Osteoblast (primary cell): ENCODE results near the gene METTL15. TPM values are rescaled to one million over a fixed set of nuclear protein-coding genes. Genes with fewer than 3 reads are reported as not detected.
A peak's percentile ranks its signal among the peaks of the same experiment; 100 is the strongest.

Source experiments
- DNase-seq: peaks from one replicate; pipeline ENCODE4 v3.0.0; 2011; ENCODE audit warnings: low spot score, mixed read lengths; ENCODE audit not compliant: insufficient read length; ENCODE audit errors: missing footprints
- H2AFZ ChIP-seq: 2 replicates; pipeline ENCODE4 v1.6.0; 2011; ENCODE audit warnings: mild to moderate bottlenecking, low read length
- H3K27ac ChIP-seq: 2 replicates; pipeline ENCODE4 v1.5.1; 2011; ENCODE audit warnings: mild to moderate bottlenecking, low read depth, low read length, moderate library complexity
- H3K27me3 ChIP-seq: 2 replicates; pipeline ENCODE4 v1.6.0; 2012; ENCODE audit warnings: mild to moderate bottlenecking, control low read depth, inconsistent platforms, low read length, moderate library complexity; ENCODE audit not compliant: insufficient read depth
- H3K36me3 ChIP-seq: 2 replicates; pipeline ENCODE4 v1.5.1; 2011; ENCODE audit warnings: mild to moderate bottlenecking, low read length, control low read depth, moderate library complexity; ENCODE audit not compliant: insufficient read depth
- H3K4me1 ChIP-seq: 2 replicates; pipeline ENCODE4 v1.5.1; 2011; ENCODE audit warnings: mild to moderate bottlenecking, low read length, control low read depth, moderate library complexity; ENCODE audit not compliant: insufficient read depth
- H3K4me2 ChIP-seq: 2 replicates; pipeline ENCODE4 v1.6.0; 2011; ENCODE audit warnings: mild to moderate bottlenecking, low read length; ENCODE audit not compliant: insufficient read depth
- H3K4me3 ChIP-seq: fragments of 200-600 bp; sonication (generic); 3 replicates; pipeline ENCODE4 v1.5.1; 2012; ENCODE audit warnings: mild to moderate bottlenecking, low read length, inconsistent platforms; ENCODE audit not compliant: insufficient read depth
- H3K79me2 ChIP-seq: 2 replicates; pipeline ENCODE4 v1.6.0; 2012; ENCODE audit warnings: mild to moderate bottlenecking, low read length, control low read depth, inconsistent platforms; ENCODE audit not compliant: insufficient read depth
- H3K9me3 ChIP-seq: 2 replicates; pipeline ENCODE4 v1.5.1; 2011; ENCODE audit warnings: low read depth, low read length, control low read depth
- H4K20me1 ChIP-seq: 2 replicates; pipeline ENCODE4 v1.6.0; 2012; ENCODE audit warnings: mild to moderate bottlenecking, low read length, control low read depth; ENCODE audit not compliant: insufficient read depth
- CTCF ChIP-seq: IDR thresholded peaks from 2 replicates; pipeline ENCODE4 v1.5.1; 2011; ENCODE audit warnings: mild to moderate bottlenecking, low read depth, low read length, moderate library complexity; ENCODE audit errors: extremely low read depth
- total RNA-seq: library from RNA; depleted of rRNA; stranded (reverse); fragments of >200 nt; gene quantifications from 2 replicates; pipeline ENCODE4 v1.2.3, GENCODE V29; 2012

METTL15 gene
- total RNA-seq, 1 donor = 13.4 TPM

DNA sequence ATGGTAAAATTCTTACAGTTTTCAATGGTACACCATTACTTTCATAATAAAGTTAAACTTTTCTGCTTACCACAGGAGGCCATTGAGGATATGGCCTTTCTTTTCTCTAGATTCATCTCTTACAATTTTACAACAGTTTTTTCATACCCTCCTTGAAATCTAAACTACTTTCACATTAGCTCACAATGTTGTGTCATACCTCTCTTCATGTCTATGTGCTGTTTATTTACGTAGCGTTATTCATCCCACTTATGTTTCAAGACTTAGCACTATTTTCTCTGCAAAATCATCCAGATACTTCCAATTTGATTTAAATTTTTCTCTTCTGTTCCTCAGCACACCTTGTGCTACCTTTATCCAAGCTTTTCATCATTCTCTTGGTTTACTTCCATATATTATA lies 123.3 kb downstream of the METTL15 start:
- Histone ChIP-seq H4K20me1 (no peaks in the 10 kb centered on the region), H3K4me2 (peak overlapping the region; percentile 40), H2AFZ (no peak overlapping the region), H3K4me1 (peaks cover 28% of the 10 kb centered on the region), H3K4me3 (no peak overlapping the region), H3K27ac (peak overlapping the region; percentile 59), H3K9me3 (no peaks in the 10 kb centered on the region), H3K36me3 (no peaks in the 10 kb centered on the region), H3K79me2 (peaks cover 3% of the 10 kb centered on the region), H3K27me3 (no peaks in the 10 kb centered on the region)
- DNase-seq = no peak
- no peak for TF ChIP-seq CTCF

DNA sequence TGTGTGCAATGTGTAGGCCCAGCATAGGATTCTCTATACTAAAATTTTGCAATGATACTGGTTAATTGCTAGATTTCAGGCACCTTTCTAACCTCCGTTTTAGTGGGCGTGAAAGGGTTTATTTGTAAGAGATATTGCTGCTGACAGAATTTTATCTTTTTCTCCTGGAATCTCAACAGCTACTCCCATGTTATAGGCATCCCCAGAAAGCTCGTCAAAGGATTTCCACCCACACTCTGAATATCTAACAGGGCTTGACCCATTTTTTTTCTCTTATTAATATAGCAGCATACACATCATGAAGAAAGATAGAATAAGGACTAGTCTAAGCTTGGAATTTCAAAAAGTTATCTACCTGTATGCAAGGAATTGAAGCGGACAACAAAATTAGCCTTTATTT lies 124.5 kb downstream of the METTL15 start:
- Histone ChIP-seq H3K27me3 (no peaks in the 10 kb centered on the region), H3K9me3 (no peaks in the 10 kb centered on the region), H3K27ac (no peak overlapping the region), H3K36me3 (no peaks in the 10 kb centered on the region), H3K79me2 (no peaks in the 10 kb centered on the region), H3K4me2 (no peak overlapping the region), H2AFZ (no peak overlapping the region), H4K20me1 (no peaks in the 10 kb centered on the region), H3K4me3 (no peak overlapping the region), H3K4me1 (peaks cover 22% of the 10 kb centered on the region)
- TF ChIP-seq CTCF = no peak
- DNase-seq = no peak

GRCh38 chr11:28241760-28242159 lies 133.6 kb downstream of the METTL15 start:
- TF ChIP-seq CTCF = no peak
- H3K27me3 ChIP-seq = no peaks in the 10 kb centered on the region
- peaks cover 2% of the 10 kb centered on the region for H3K79me2 ChIP-seq

GRCh38 chr11:28242596-28242995 lies 134.4 kb downstream of the METTL15 start:
- H4K20me1 ChIP-seq = no peaks in the 10 kb centered on the region
- H3K36me3 ChIP-seq = no peaks in the 10 kb centered on the region
- H3K9me3 ChIP-seq = no peaks in the 10 kb centered on the region
- peaks cover 2% of the 10 kb centered on the region for H3K79me2 ChIP-seq
- no peak overlapping the region for H3K4me3 ChIP-seq
- no peak for DNase-seq
- H2AFZ ChIP-seq = no peak overlapping the region
- peak overlapping the region; percentile 56 for H3K27ac ChIP-seq
- H3K27me3 ChIP-seq = no peaks in the 10 kb centered on the region
- H3K4me2 ChIP-seq = no peak overlapping the region
- TF ChIP-seq CTCF = no peak
- peaks cover 14% of the 10 kb centered on the region for H3K4me1 ChIP-seq

More at GRCh38 chr11:28241760-28242159, 133.6 kb downstream of the METTL15 start:
- no peaks in the 10 kb centered on the region for H4K20me1 ChIP-seq
- no peak for DNase-seq
- no peak overlapping the region for H2AFZ ChIP-seq
- no peak overlapping the region for H3K4me2 ChIP-seq
- no peaks in the 10 kb centered on the region for H3K36me3 ChIP-seq
- no peak overlapping the region for H3K4me3 ChIP-seq
- no peak overlapping the region for H3K27ac ChIP-seq
- no peaks in the 10 kb centered on the region for H3K9me3 ChIP-seq
- peaks cover 14% of the 10 kb centered on the region for H3K4me1 ChIP-seq
